NCI-H1105 treated with DMSO at 0.1 percent for 48 hours (cell line): ENCODE results near the gene CFAP298.
"Not testable (repeated sequence)": the region's sequence is repeated elsewhere in the genome, so short reads cannot be mapped to it uniquely, and the experiment has no call there.

ENCODE experiments used
- DNase-seq: peaks from one replicate; lab custom pipeline; 2025; lab: John Stamatoyannopoulos, UW

The CFAP298 gene

DNA sequence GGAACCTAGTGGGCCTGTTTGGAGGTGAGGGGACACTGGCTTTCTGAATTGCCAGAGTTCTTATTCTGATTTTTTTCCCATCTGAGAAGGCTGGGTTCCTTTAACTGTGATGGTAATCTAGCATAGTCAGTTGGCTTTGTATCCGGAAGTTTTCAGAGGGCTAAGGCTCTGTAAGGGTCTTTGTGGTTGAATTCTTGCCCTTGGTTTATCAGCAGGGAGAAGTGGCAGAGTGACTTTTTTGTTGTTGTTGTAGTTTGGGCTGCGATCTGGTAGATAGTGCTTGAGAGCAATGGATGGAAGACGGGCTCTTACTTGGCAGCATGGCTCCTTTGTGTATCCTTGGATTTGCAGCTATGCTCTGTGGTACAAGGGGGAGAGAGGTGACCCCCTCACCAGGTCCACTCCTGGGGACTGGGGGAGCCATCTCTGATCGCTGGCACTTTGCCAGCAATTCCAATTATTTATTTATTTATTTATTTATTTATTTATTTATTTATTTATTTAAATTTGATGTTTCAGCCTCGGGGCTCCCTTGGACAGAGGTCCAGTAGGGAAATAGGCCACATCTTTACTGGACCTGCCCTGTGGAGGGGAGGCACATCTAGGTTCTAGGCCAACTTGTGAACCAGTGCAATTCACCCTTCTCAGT lies 45.3 kb downstream of the CFAP298 start:
- no peak for DNase-seq

- DNase-seq = no peak
These were observed 46.2 kb downstream of the CFAP298 start for GRCh38 chr21:32565856-32566465.

- DNase-seq = no peak
These were observed 49.3 kb downstream of the CFAP298 start for GRCh38 chr21:32562915-32563314.

GRCh38 chr21:32562426-32562825 lies 49.8 kb downstream of the CFAP298 start:
- no peak for DNase-seq

- DNase-seq = not testable (repeated sequence)
These were observed 50.7 kb downstream of the CFAP298 start for GRCh38 chr21:32561476-32561875.

GRCh38 chr21:32560896-32561295 lies 51.3 kb downstream of the CFAP298 start:
- DNase-seq = no peak

DNA sequence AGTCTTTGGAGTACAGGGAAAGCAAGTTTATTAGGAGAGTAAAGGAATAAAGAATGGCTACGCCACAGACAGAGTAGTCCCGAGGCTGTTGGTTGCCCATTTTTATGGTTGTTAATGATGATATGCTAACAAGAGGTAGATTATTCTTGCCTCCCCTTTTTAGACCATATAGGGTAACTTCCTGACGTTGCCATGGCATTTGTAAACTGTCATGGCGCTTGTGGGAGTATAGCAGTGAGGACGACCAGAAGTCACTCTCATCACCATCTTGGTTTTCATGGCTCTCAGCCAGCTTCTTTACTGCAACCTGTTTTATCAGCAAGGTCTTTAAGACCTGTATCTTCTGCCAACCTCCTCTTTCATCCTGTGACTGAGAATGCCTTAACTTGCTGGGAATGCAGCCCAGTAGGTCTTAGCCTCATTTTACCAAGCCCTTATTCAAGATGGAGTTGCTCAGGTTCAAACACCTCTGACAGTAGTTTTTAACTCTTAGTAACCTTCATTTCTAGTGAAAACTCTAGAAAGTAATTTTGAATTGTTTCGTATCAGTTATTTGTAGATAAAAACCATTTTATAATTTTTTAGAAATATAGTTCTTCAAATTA lies 53.1 kb downstream of the CFAP298 start:
- DNase-seq = no peak

- DNase-seq = no peak
These were observed 54.1 kb downstream of the CFAP298 start for GRCh38 chr21:32558106-32558505.

DNA sequence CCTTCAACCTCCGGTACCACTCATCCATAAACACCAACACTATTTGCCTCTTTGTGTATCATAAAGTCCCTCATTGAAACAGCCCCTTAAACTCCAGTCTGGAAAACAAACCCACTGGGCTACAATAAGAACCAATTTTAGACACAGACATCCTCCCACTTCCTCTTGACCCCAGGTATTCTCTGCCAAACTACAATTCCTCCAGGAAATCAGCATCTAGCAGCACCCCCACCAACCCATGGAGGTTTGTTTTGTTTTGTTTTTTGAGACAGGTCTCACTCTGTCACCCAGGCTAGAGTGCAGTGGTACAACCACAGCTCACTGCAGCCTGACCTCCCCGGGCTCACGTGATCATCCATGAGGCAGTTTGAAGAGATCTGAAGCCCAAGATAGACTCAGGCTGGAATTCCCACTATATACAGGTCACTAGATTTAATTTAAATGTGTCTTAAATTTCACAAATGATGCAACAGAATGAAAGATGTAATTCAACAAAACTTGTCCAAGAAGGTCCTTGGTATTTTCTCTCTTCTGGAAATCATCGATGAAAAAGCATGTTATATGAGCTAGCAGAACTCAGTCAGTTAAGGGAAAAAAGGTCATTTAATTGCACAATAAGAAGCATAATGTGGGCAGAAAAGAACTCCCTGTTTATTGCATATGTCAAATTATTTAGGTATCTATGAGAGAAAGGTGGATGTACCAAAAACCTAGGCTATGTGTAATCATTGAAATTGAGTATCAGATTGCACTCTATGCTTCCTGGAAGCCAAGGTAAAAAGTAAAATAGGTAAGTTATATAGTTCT lies 57.1 kb downstream of the CFAP298 start:
- no peak for DNase-seq

GRCh38 chr21:32549886-32550285 lies 62.3 kb downstream of the CFAP298 start:
- DNase-seq = no peak

DNA sequence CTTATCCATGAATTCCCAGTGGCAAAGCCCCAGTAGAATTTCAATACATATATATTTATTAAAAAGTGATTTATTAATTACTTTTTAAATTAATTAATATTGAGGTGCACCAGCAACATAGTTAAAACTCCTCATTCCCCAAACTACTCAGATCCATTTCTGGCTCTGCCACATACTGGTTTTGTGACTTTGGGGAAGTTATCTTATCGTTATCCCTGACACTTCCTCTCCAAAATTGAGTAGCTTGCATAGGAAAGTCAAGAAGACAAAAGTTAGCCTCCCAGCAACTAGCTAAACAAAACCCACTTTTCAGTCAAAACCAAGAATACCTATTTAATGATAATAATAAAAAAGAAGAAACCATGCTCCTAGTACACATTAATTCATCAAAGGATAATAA lies 62.7 kb downstream of the CFAP298 start:
- no peak for DNase-seq
